HCT116 (cell line): ENCODE data around the gene PBX1. TPM values are rescaled to one million over a fixed set of nuclear protein-coding genes. Genes with fewer than 3 reads are reported as not detected.
A peak's percentile ranks its signal among the peaks of the same experiment; 100 is the strongest.

Experiments used
- ATAC-seq: fragments of 200-7000 bp; cut with Tn5 transposase; 2 replicates; pipeline ENCODE4 v1.9.1; 2020; ENCODE audit warnings: mild to moderate bottlenecking, moderate library complexity
- BruUV-seq: library from RNA; stranded (reverse); fragments of 400-500 nt; replicated peaks from 2 replicates; lab custom pipeline; 2021; lab: Mats Ljungman, UMichigan
- CTCF ChIA-PET: fragments of 300-600 bp; sonication (Branson Sonifier 250); formaldehyde crosslinking; loops from one replicate; lab custom pipeline; 2021; ENCODE audit warnings: antibody characterized with exemption; lab: Charles Lee
- POLR2A ChIA-PET: fragments of 300-600, 350-600 bp; sonication (Branson Sonifier 250); formaldehyde crosslinking; loops from one replicate; lab custom pipeline; 2021; ENCODE audit warnings: antibody characterized with exemption; lab: Charles Lee
- RAD21 ChIA-PET, 2 experiments: fragments of 300-600 bp; sonication (Branson Sonifier 250); formaldehyde crosslinking; loops; one replicate each; lab custom pipeline; 2023; ENCODE audit warnings: low total read pairs in 2 of 2; ENCODE audit not compliant: uncharacterized antibody in 2 of 2, unreplicated experiment in 2 of 2, low non-redundant PET in 1 of 2; lab: Charles Lee
- DNase-seq: peaks from one replicate; pipeline ENCODE4 v3.0.0-alpha.2; 2010; ENCODE audit warnings: low read depth, low spot score
- H2AFZ ChIP-seq: fragments of 200-600 bp; shearing (Covaris generic), sonication (generic); 2 replicates; pipeline ENCODE4 v1.6.1; 2017; ENCODE audit warnings: low read depth, mixed run types, mixed read lengths, antibody characterized with exemption, low read length; ENCODE audit not compliant: poor library complexity, severe bottlenecking
- H3K27ac ChIP-seq: 2 replicates; pipeline ENCODE4 v1.5.1; 2012; ENCODE audit warnings: low read depth, low read length
- H3K27me3 ChIP-seq: fragments of 200-600 bp; sonication (generic); 2 replicates; pipeline ENCODE4 v1.6.1; 2016; ENCODE audit warnings: mixed run types, low read length, mixed read lengths; ENCODE audit not compliant: insufficient read depth
- H3K36me3 ChIP-seq, 2 experiments: fragments of 200-500 bp in 1 of 2; fragments of 200-600 bp in 1 of 2; sonication (Bioruptor generic) in 1 of 2; sonication (generic) in 1 of 2; 2 replicates each; pipeline versions ENCODE4 v1.5.1 to v1.6.1; 2014 to 2016; ENCODE audit warnings: low read length in 2 of 2, inconsistent platforms in 1 of 2, mixed read lengths in 1 of 2, mixed run types in 1 of 2; ENCODE audit not compliant: insufficient read depth in 2 of 2, control insufficient read depth in 1 of 2
- H3K4me1 ChIP-seq, 2 experiments: fragments of 200-600 bp in 1 of 2; sonication (generic) in 1 of 2; 2 replicates each; pipeline versions ENCODE4 v1.5.1 to v1.6.1; 2012 to 2017; ENCODE audit warnings: low read length in 2 of 2, inconsistent platforms in 1 of 2, mild to moderate bottlenecking in 1 of 2, mixed read lengths in 1 of 2, mixed run types in 1 of 2, moderate library complexity in 1 of 2; ENCODE audit not compliant: insufficient read depth in 2 of 2, control insufficient read depth in 1 of 2
- H3K4me2 ChIP-seq: fragments of 200-600 bp; sonication (generic); 2 replicates; pipeline ENCODE4 v1.6.1; 2017; ENCODE audit warnings: mixed run types, low read length, mixed read lengths
- H3K4me3 ChIP-seq, 2 experiments: fragments of 200-600 bp in 1 of 2; sonication (generic) in 1 of 2; replicated peaks in 1 of 2; 2 replicates each; pipeline ENCODE4 v1.5.1; 2011 to 2016; ENCODE audit warnings: low read length in 2 of 2, control low read depth in 1 of 2, low read depth in 1 of 2, mild to moderate bottlenecking in 1 of 2, mixed read lengths in 1 of 2, mixed run types in 1 of 2
- H3K79me2 ChIP-seq: fragments of 200-600 bp; sonication (generic); 2 replicates; pipeline ENCODE4 v1.6.1; 2017; ENCODE audit warnings: mild to moderate bottlenecking, mixed run types, low read length, moderate library complexity, mixed read lengths; ENCODE audit not compliant: insufficient read depth
- H3K9ac ChIP-seq: fragments of 200-600 bp; sonication (generic); 2 replicates; pipeline ENCODE4 v1.6.1; 2016; ENCODE audit warnings: low read length, mixed read lengths
- H3K9me2 ChIP-seq: fragments of 200-600 bp; sonication (generic), shearing (Covaris generic); 2 replicates; pipeline ENCODE4 v1.6.1; 2017; ENCODE audit warnings: mixed run types, mild to moderate bottlenecking, moderate library complexity; ENCODE audit not compliant: insufficient read depth
- H3K9me3 ChIP-seq, 2 experiments: fragments of 200-500 bp in 1 of 2; fragments of 200-600 bp in 1 of 2; sonication (Bioruptor generic) in 1 of 2; sonication (generic) in 1 of 2; 2 replicates each; pipeline ENCODE4 v1.6.1; 2014 to 2017; ENCODE audit warnings: low read length in 2 of 2, mixed read lengths in 2 of 2, inconsistent platforms in 1 of 2, low read depth in 1 of 2, mild to moderate bottlenecking in 1 of 2, mixed run types in 1 of 2, moderate library complexity in 1 of 2; ENCODE audit not compliant: control insufficient read depth in 1 of 2, insufficient read depth in 1 of 2
- H4K20me1 ChIP-seq: fragments of 200-600 bp; sonication (generic), shearing (Covaris generic); 2 replicates; pipeline ENCODE4 v1.6.1; 2017; ENCODE audit warnings: mixed run types, mild to moderate bottlenecking, moderate library complexity; ENCODE audit not compliant: insufficient read depth
- ATF3 ChIP-seq: IDR thresholded peaks from 2 replicates; pipeline ENCODE4 v1.6.1; 2012
- CEBPB ChIP-seq: IDR thresholded peaks from 2 replicates; pipeline ENCODE4 v1.6.1; 2012; ENCODE audit warnings: low read depth
- CTCF ChIP-seq, 3 experiments: fragments of 200-600 bp in 1 of 3; sonication (generic) in 1 of 3; IDR thresholded peaks in 2 of 3; conservative IDR thresholded peaks in 1 of 3; 2 replicates each; pipeline ENCODE4 v1.5.1; 2012 to 2017; ENCODE audit warnings: low read depth in 2 of 3, low read length in 2 of 3, antibody characterized with exemption in 1 of 3, borderline replicate concordance in 1 of 3, control low read depth in 1 of 3, mild to moderate bottlenecking in 1 of 3, mixed read lengths in 1 of 3, mixed run types in 1 of 3, moderate library complexity in 1 of 3; ENCODE audit not compliant: insufficient read depth in 1 of 3
- EGR1 ChIP-seq: IDR thresholded peaks from 2 replicates; pipeline ENCODE4 v1.6.1; 2012; ENCODE audit warnings: low read depth
- ELF1 ChIP-seq: IDR thresholded peaks from 2 replicates; pipeline ENCODE4 v1.6.1; 2012; ENCODE audit warnings: low read depth, borderline replicate concordance
- EZH2 ChIP-seq: fragments of 200-600 bp; sonication (generic); IDR thresholded peaks from 2 replicates; pipeline ENCODE4 v1.6.1; 2017; ENCODE audit warnings: antibody characterized with exemption, mixed run types
- EZH2phosphoT487 ChIP-seq: fragments of 200-600 bp; IDR thresholded peaks from 2 replicates; pipeline ENCODE4 v1.6.1; 2018; ENCODE audit warnings: antibody characterized with exemption, borderline replicate concordance
- MAX ChIP-seq: IDR thresholded peaks from 2 replicates; pipeline ENCODE4 v1.6.1; 2012
- POLR2A ChIP-seq: IDR thresholded peaks from 2 replicates; pipeline ENCODE4 v1.7.0; 2011; ENCODE audit warnings: borderline replicate concordance; ENCODE audit not compliant: insufficient read depth, insufficient read length; ENCODE audit errors: extremely low read depth
- RAD21 ChIP-seq: IDR thresholded peaks from 2 replicates; pipeline ENCODE4 v1.6.1; 2012; ENCODE audit warnings: low read depth, mild to moderate bottlenecking
- SP1 ChIP-seq: IDR thresholded peaks from 2 replicates; pipeline ENCODE4 v1.6.1; 2012; ENCODE audit warnings: low read depth
- TCF7L2 ChIP-seq: IDR thresholded peaks from 2 replicates; pipeline ENCODE4 v1.7.0; 2011; ENCODE audit warnings: borderline replicate concordance, inconsistent platforms; ENCODE audit not compliant: insufficient read depth, insufficient read length; ENCODE audit errors: extremely low read depth
- YY1 ChIP-seq: IDR thresholded peaks from 2 replicates; pipeline ENCODE4 v1.6.1; 2011; ENCODE audit warnings: low read length, low read depth, moderate library complexity, mild to moderate bottlenecking; ENCODE audit not compliant: insufficient replicate concordance; ENCODE audit errors: extremely low read depth
- ZBTB33 ChIP-seq: IDR thresholded peaks from 2 replicates; pipeline ENCODE4 v1.6.1; 2011; ENCODE audit warnings: mild to moderate bottlenecking, low read length, moderate library complexity; ENCODE audit not compliant: insufficient replicate concordance; ENCODE audit errors: extremely low read depth
- ZFX ChIP-seq: fragments of 450-650 bp; IDR thresholded peaks from 2 replicates; pipeline ENCODE4 v1.6.1; 2017
- ZNF274 ChIP-seq: fragments of 200-500 bp; sonication (Bioruptor generic); IDR thresholded peaks from 2 replicates; pipeline ENCODE4 v1.6.1; 2014; ENCODE audit warnings: mild to moderate bottlenecking, low read depth, low read length, inconsistent platforms
- intact Hi-C: fragments of 100-400 bp; cut with micrococcal nuclease; formaldehyde crosslinking; loops from 2 replicates; pipeline ENCODE4 v1.10.0; 2022
- total RNA-seq: library from RNA; stranded (reverse); gene quantifications from one replicate; pipeline ENCODE4 v1.2.1, GENCODE V29; 2021; ENCODE audit not compliant: unreplicated experiment

PBX1 gene
- total RNA-seq, 1 experiment from 2014 or later: 29.6 TPM

- DNase-seq: no peak
- H4K20me1 ChIP-seq: no peaks in the 10 kb centered on the region
- intact Hi-C loops: no loop called here
- H3K4me1 ChIP-seq: peaks cover 25 to 36% of the 10 kb centered on the region in 2 experiments
- H3K27me3 ChIP-seq: no peaks in the 10 kb centered on the region
- no peaks in the 10 kb centered on the region for H3K36me3 ChIP-seq
- no peaks in the 10 kb centered on the region for H3K9me2 ChIP-seq
- no peak overlapping the region for H3K4me3 ChIP-seq
- no TSS peak for BruUV-seq
- H3K4me2 ChIP-seq: peak overlapping the region; percentile 31
- RAD21 ChIA-PET: interaction anchor here in 1 of 2 experiments (0.6 kb wide), 1 partner anchor 1195 kb away, joined by 3 read pairs; no protein-coding TSS in a partner anchor
- no peaks in the 10 kb centered on the region for H3K79me2 ChIP-seq
- H3K9ac ChIP-seq: no peak overlapping the region
- peak overlapping the region; percentile 55; the same call in 1 of the 2 replicates for H3K27ac ChIP-seq
- no peaks in the 10 kb centered on the region for H3K9me3 ChIP-seq
- POLR2A ChIA-PET: no interaction called here
- ATAC-seq: no peak
- no peak for TF ChIP-seq ATF3
- no peak for TF ChIP-seq RAD21
- TF ChIP-seq ELF1: no peak
- no peak for TF ChIP-seq EZH2
- TF ChIP-seq CTCF (IDR thresholded peaks at IDR 0.05 in 2 of 3, conservative IDR thresholded peaks at IDR 0.05 in 1 of 3; ENCODE audit: borderline replicate concordance in 1 of 3, insufficient read depth in 1 of 3, low read depth in 2 of 3, low read length in 2 of 3): no peak
- no peak for TF ChIP-seq CEBPB
- no peak for TF ChIP-seq TCF7L2
- TF ChIP-seq ZNF274: no peak
- TF ChIP-seq EZH2phosphoT487: no peak
- no peak for TF ChIP-seq YY1
- TF ChIP-seq SP1: no peak
- TF ChIP-seq POLR2A: no peak
- no peak for TF ChIP-seq MAX
- TF ChIP-seq ZBTB33: no peak
- no peak for TF ChIP-seq ZFX
- no peak for TF ChIP-seq EGR1
- H2AFZ ChIP-seq: no peak overlapping the region
- CTCF ChIA-PET: interaction anchor here (1.2 kb wide), 1 partner anchor 93 kb away, joined by 5 read pairs; no protein-coding TSS in a partner anchor
Observed at GRCh38 chr1:164765992-164766720, 207.2 kb downstream of the PBX1 start.
